Stomach (tissue), 4 donors: ENCODE data around the gene CALML4.

ENCODE experiments used
- CTCF ChIP-seq, 7 experiments: fragments of 450-650 bp in 4 of 7; fragments of 200-600 bp in 3 of 7; sonication (generic) in 3 of 7; IDR thresholded peaks; one replicate each; pipeline ENCODE4 v1.5.1; 2016 to 2019; ENCODE audit warnings: antibody characterized with exemption in 7 of 7, control low read depth in 2 of 7, mild to moderate bottlenecking in 1 of 7
- POLR2A ChIP-seq, 4 donors: fragments of 450-650 bp; IDR thresholded peaks; one replicate each; pipeline ENCODE4 v1.6.1; 2016; ENCODE audit warnings: antibody characterized with exemption in 4 of 4, control low read depth in 2 of 4, mild to moderate bottlenecking in 1 of 4, moderate library complexity in 1 of 4

GRCh38 chr15:68224546-68225250 is 19.6 kb upstream of the CALML4 start:
- TF ChIP-seq CTCF (IDR thresholded peaks at IDR 0.05) (no peak), POLR2A (IDR thresholded peaks at IDR 0.05) (no peak)
